ENCODE measurements around the gene DQX1.
A peak's percentile ranks its signal among the peaks of the same experiment; 100 is the strongest.

The DQX1 gene

GRCh38 chr2:74554820-74555531, 28.9 kb upstream of the DQX1 start:
- intact Hi-C loops (cut with DNase I): no loop called here
- peak in 1 of 10 donors; percentile 19 for DNase-seq

GRCh38 chr2:74553892-74554819, 28.1 kb upstream of the DQX1 start, which contains the start of the genes DOK1 and LOXL3:
Gene DOK1, plus strand, starts transcription at chr2:74554720. Its CDS starts 35 bp downstream, at chr2:74554755.
Gene LOXL3, minus strand, starts transcription at chr2:74553942. Its CDS starts 1,308 bp downstream, at chr2:74552634.
- intact Hi-C loops (cut with DNase I): no loop called here
- DNase-seq: peak; percentile 51 to 95 (median 74)

- DNase-seq: peak in 1 of 10 donors; percentile 20
These were observed 27.1 kb upstream of the DQX1 start for GRCh38 chr2:74552914-74553811.

GRCh38 chr2:74551942-74552913, 26.2 kb upstream of the DQX1 start:
- intact Hi-C loops (cut with DNase I): no loop called here
- DNase-seq: no peak

More at GRCh38 chr2:74552914-74553811, 27.1 kb upstream of the DQX1 start:
- intact Hi-C loops (cut with DNase I): no loop called here

- intact Hi-C loops (cut with DNase I): no loop called here
- DNase-seq: no peak
These were observed 25.5 kb upstream of the DQX1 start for GRCh38 chr2:74551530-74551929.

- intact Hi-C loops (cut with DNase I): no loop called here
- DNase-seq: no peak
These were observed 24.2 kb upstream of the DQX1 start for GRCh38 chr2:74550231-74550630.

GRCh38 chr2:74548900-74549826, 23.1 kb upstream of the DQX1 start:
- DNase-seq: peak in 3 of 10 donors; percentile 22 to 88 (median 38)

GRCh38 chr2:74548285-74548899, 22.4 kb upstream of the DQX1 start:
- intact Hi-C loops (cut with DNase I): no loop called here
- DNase-seq: no peak

More at GRCh38 chr2:74548900-74549826, 23.1 kb upstream of the DQX1 start:
- intact Hi-C loops (cut with DNase I): no loop called here

- intact Hi-C loops (cut with DNase I): no loop called here
- DNase-seq: no peak
These were observed 20.0 kb upstream of the DQX1 start for GRCh38 chr2:74546004-74546403.

GRCh38 chr2:74544634-74545033, 18.6 kb upstream of the DQX1 start:
- no peak for DNase-seq
- intact Hi-C loops (cut with DNase I): no loop called here

GRCh38 chr2:74542978-74543377, 16.9 kb upstream of the DQX1 start:
- no peak for DNase-seq
- intact Hi-C loops (cut with DNase I): no loop called here

- no peak for DNase-seq
- intact Hi-C loops (cut with DNase I): no loop called here
These were observed 14.3 kb upstream of the DQX1 start for GRCh38 chr2:74540291-74540690.

- peak in 1 of 10 donors; percentile 66 for DNase-seq
- intact Hi-C loops (cut with DNase I): loop anchor here (10.0 kb wide), 1 partner anchor 116 kb away; the partner anchor contains the start of gene SEMA4F
These were observed 12.9 kb upstream of the DQX1 start for GRCh38 chr2:74538881-74539339.

- no peak for DNase-seq
- intact Hi-C loops (cut with DNase I): loop anchor here (10.0 kb wide), 1 partner anchor 118 kb away; the partner anchor contains the start of gene SEMA4F
These were observed 11.1 kb upstream of the DQX1 start for GRCh38 chr2:74537140-74537539.

GRCh38 chr2:74536166-74536950, 10.3 kb upstream of the DQX1 start:
- DNase-seq: peak in 1 of 10 donors; percentile 70
- intact Hi-C loops (cut with DNase I): loop anchor here (10.0 kb wide), 1 partner anchor 118 kb away; the partner anchor contains the start of gene SEMA4F

GRCh38 chr2:74535440-74535965, 9.5 kb upstream of the DQX1 start:
- intact Hi-C loops (cut with DNase I): loop anchor here (10.0 kb wide), 1 partner anchor 119 kb away; the partner anchor contains the start of gene SEMA4F
- DNase-seq: peak in 1 of 10 donors; percentile 66

Measured in posterior cingulate gyrus (tissue), 11 donors.